Peyer's patch (tissue), 4 donors: Measurements from ENCODE around the gene NDNF.

Source experiments
- CTCF ChIP-seq, 6 experiments: fragments of 450-650 bp in 4 of 6; fragments of 200-600 bp in 2 of 6; sonication (generic) in 1 of 6; IDR thresholded peaks; one replicate each; pipeline ENCODE4 v1.5.1; 2017 to 2019; ENCODE audit warnings: antibody characterized with exemption in 6 of 6, mild to moderate bottlenecking in 3 of 6, moderate library complexity in 1 of 6
- POLR2A ChIP-seq, 2 donors: fragments of 450-650 bp; IDR thresholded peaks; one replicate each; pipeline ENCODE4 v1.5.1; 2017; ENCODE audit warnings: antibody characterized with exemption in 2 of 2, mild to moderate bottlenecking in 2 of 2, moderate library complexity in 2 of 2

GRCh38 chr4:121062521-121062920 is 9.8 kb downstream of the NDNF start:
- TF ChIP-seq CTCF (IDR thresholded peaks at IDR 0.05) (no peak), POLR2A (IDR thresholded peaks at IDR 0.05) (no peak)
